HepG2 (cell line): ENCODE results near the gene INHA.

ENCODE experiments used
- ATF1 ChIP-seq: IDR thresholded peaks from 2 replicates; pipeline ENCODE4 v1.6.1; 2016; ENCODE audit warnings: mild to moderate bottlenecking, control low read depth
- CTCF ChIP-seq: sonication (generic); formaldehyde crosslinking; IDR thresholded peaks from 2 replicates; pipeline ENCODE4 v1.5.0; 2020; ENCODE audit warnings: mild to moderate bottlenecking, missing genetic modification reagents, moderate library complexity
- POLR2AphosphoS5 ChIP-seq: IDR thresholded peaks from 2 replicates; pipeline ENCODE4 v1.6.1; 2012; ENCODE audit warnings: low read depth, low read length
- SIN3A ChIP-seq: IDR thresholded peaks from 2 replicates; pipeline ENCODE4 v1.6.1; 2011; ENCODE audit warnings: low read depth, mild to moderate bottlenecking, control low read depth, low read length, borderline replicate concordance
- TCF12 ChIP-seq, 2 experiments: fragments of 450-650 bp in 1 of 2; sonication (generic) in 1 of 2; formaldehyde crosslinking in 1 of 2; IDR thresholded peaks; 2 replicates each; pipeline versions ENCODE4 v1.6.1 to v1.8.0; 2017 to 2022; ENCODE audit warnings: antibody characterized with exemption in 1 of 2, mild to moderate bottlenecking in 1 of 2, missing genetic modification reagents in 1 of 2, moderate library complexity in 1 of 2

GRCh38 chr2:219591091-219591490 is 19.0 kb downstream of the INHA start:
- TF ChIP-seq POLR2AphosphoS5 = no peak
- TF ChIP-seq ATF1 (CRISPR knock-in tag) = no peak
- no peak for TF ChIP-seq TCF12 (IDR thresholded peaks at IDR 0.05)
- TF ChIP-seq TCF12 (CRISPR knock-in tag; IDR thresholded peaks at IDR 0.05) = no peak
- TF ChIP-seq CTCF (CRISPR knock-in tag) = no peak
- no peak for TF ChIP-seq SIN3A
